AG09309 (cell line): Measurements from ENCODE around the gene SZT2.
A peak's percentile ranks its signal among the peaks of the same experiment; 100 is the strongest.
"Not testable (repeated sequence)": the region's sequence is repeated elsewhere in the genome, so short reads cannot be mapped to it uniquely, and the experiment has no call there.

ENCODE experiments used
- DNase-seq: peaks from one replicate; pipeline ENCODE4 v3.0.0-alpha.2; 2010; ENCODE audit warnings: low read depth
- H3K4me3 ChIP-seq: 2 replicates; pipeline ENCODE4 v1.5.1; 2011; ENCODE audit warnings: mild to moderate bottlenecking, low read depth, low read length, moderate library complexity; ENCODE audit not compliant: control insufficient read depth
- TF ChIP-seq, protein P1 (sequence below): IDR thresholded peaks from 2 replicates; pipeline ENCODE4 v1.5.1; 2011; ENCODE audit warnings: mild to moderate bottlenecking, low read depth, low read length, inconsistent platforms; ENCODE audit not compliant: insufficient read depth, control insufficient read depth; ENCODE audit errors: missing control alignments

SZT2 gene

DNA sequence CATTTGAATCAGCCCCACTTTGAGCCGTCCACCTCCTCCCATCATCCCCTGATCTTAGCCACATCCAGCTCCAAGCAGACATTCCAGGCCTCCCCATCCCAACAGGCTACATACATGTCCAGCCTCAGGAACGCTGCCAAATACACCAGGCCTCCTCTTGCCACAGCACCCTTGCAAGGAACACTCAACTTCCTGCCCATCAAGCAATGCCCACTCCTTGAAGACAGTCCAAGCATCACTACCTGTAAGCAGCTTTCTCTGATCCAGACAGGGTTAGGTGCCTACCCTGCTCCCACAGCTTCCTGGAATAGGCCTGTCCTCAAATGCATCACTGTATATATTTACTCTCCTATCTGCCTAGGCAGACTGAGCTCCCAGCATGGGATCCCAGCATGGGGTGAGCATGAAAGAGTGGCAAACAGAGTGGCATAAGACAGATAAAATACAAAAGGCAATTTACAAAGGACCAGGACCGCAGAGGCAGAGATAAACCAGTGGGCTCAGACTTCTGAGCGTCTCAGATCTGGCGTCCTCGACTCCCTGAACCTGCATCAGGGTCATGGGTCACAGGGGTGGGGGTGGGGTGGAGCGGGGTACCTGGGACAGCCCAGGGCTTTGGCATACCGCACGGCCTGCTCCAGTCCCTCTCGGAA, 63.2 kb downstream of the SZT2 start:
- TF ChIP-seq, protein P1, sequence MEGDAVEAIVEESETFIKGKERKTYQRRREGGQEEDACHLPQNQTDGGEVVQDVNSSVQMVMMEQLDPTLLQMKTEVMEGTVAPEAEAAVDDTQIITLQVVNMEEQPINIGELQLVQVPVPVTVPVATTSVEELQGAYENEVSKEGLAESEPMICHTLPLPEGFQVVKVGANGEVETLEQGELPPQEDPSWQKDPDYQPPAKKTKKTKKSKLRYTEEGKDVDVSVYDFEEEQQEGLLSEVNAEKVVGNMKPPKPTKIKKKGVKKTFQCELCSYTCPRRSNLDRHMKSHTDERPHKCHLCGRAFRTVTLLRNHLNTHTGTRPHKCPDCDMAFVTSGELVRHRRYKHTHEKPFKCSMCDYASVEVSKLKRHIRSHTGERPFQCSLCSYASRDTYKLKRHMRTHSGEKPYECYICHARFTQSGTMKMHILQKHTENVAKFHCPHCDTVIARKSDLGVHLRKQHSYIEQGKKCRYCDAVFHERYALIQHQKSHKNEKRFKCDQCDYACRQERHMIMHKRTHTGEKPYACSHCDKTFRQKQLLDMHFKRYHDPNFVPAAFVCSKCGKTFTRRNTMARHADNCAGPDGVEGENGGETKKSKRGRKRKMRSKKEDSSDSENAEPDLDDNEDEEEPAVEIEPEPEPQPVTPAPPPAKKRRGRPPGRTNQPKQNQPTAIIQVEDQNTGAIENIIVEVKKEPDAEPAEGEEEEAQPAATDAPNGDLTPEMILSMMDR, result no peak
- H3K4me3 ChIP-seq, result peak overlapping the region; percentile 51
- peak; percentile 59 for DNase-seq

DNA sequence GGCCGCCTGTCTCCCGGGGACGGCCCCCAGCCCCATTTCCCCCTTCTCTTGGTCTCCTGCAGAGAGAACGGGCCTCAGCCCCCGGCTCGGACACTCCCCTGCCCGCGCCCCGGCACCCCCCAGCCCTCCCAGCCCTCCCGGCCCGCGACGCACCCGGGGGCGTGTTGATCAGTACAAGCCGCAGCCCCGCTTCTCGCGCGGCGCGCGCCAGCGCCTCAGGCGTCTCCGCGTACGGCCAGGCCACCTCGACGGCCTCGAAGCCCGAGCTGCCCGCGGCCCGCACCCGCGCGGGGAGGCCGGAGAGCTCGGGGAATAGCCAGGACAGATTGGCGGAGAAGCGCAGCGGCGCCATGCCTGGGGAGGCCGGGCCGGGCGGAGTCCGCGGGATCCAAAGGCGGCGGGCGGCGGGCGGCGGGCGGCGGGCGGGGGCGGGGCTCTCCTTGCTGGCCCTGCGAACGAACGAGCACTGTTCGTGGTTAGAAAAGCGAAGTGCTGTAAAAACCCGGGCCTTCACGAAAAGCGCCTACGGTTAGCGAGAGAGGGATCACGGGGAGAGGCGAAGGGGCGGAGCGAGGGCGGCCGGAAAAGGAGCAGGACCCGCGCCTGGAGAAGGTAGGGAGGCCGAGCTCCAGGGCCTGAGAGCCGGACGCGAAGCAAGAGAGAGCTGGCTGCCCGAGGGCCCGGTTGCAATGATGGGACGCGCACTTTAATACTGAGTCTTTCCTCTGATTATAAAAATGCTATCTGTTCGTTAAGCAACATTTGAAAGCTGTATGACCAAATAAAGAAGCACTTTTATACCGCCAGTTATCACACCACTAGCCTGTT, 64.0 kb downstream of the SZT2 start, which contains the start of gene HYI:
Gene HYI, minus strand, starts transcription at position 490 of the 828 bp plus-strand sequence. Its CDS starts 138 bp downstream, at position 352.
- H3K4me3 ChIP-seq, result peak within 1 kb of the TSS; percentile 51
- TF ChIP-seq, protein P1, result no peak
- peak; percentile 61 for DNase-seq

GRCh38 chr1:43454270-43455011, 64.7 kb downstream of the SZT2 start:
- H3K4me3 ChIP-seq, result peak overlapping the region; percentile 51
- TF ChIP-seq, protein P1, result peak; percentile 11
- DNase-seq, result peak; percentile 46

GRCh38 chr1:43455213-43455889, 65.7 kb downstream of the SZT2 start:
- TF ChIP-seq, protein P1, result no peak
- H3K4me3 ChIP-seq, result no peak overlapping the region
- no peak for DNase-seq

- DNase-seq, H3K4me3 ChIP-seq: not testable (repeated sequence)
Observed at GRCh38 chr1:43458379-43458778, 68.7 kb downstream of the SZT2 start.

GRCh38 chr1:43460988-43461693, 71.4 kb downstream of the SZT2 start:
- TF ChIP-seq, protein P1, result no peak
- DNase-seq, result no peak
- no peak overlapping the region for H3K4me3 ChIP-seq
